ENCODE measurements around the gene JAK2. TPM values are rescaled to one million over a fixed set of nuclear protein-coding genes. Genes with fewer than 3 reads are reported as not detected.

Gene JAK2
- total RNA-seq, 3 donors from 2014 or later = 28.8 to 46.9 (median 35.4) TPM

DNA sequence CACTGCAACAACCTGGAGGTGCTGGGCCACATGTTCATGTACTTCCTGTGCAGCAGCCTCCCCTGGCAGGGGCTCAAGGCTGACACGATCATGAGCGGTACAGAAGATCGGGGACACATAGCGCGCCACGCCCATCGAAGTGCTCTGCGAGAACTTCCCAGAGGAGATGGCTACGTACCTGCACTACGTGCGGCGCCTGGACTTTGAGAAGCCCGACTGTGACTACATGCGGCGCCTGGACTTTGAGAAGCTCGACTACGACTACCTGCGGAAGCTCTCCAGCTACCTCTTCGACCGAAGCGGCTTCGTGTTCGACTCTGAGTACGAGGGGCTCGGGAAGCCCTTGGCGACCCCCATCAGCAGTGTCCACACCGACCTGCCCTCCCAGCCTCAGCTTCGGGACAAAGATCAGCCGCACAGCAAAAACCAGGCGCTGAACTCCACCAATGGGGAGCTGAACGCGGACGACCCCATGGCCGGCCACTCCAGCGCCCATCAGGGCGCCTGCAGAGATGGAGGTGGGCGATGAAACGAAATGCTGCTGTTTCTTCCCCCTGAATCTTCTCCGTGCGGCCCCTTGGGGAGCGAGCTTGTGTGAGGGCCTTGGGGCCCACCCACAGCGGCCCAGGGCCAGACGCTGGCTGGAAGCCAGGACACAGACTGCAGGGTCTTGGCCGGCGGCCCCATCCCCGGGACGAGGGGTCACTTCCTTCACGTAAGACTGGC is 56.5 kb downstream of the JAK2 start:
- TF ChIP-seq CTCF (IDR thresholded peaks at IDR 0.05) (no peak), POLR2AphosphoS5 (IDR thresholded peaks at IDR 0.05) (no peak), POLR2A (IDR thresholded peaks at IDR 0.05) (no peak)
- Histone ChIP-seq H3K4me3 (no peak overlapping the region), H3K4me1 (no peaks in the 10 kb centered on the region), H3K36me3 (peaks cover 6% of the 10 kb centered on the region), H3K27me3 (no peaks in the 10 kb centered on the region), H3K27ac (no peak overlapping the region), H3K9me3 (peaks cover 9 to 10% of the 10 kb centered on the region in 2 donors)
- intact Hi-C loops (cut with DNase I; ENCODE audit: low total_unique reads) = no loop called here
- no peak for DNase-seq (ENCODE audit: low spot score in 2 of 2)

- Histone ChIP-seq H3K27ac (no peak overlapping the region), H3K4me3 (no peak overlapping the region), H3K27me3 (no peaks in the 10 kb centered on the region), H3K4me1 (no peaks in the 10 kb centered on the region), H3K9me3 (peaks cover 9 to 10% of the 10 kb centered on the region in 2 donors), H3K36me3 (peaks cover 6% of the 10 kb centered on the region)
- TF ChIP-seq POLR2A (IDR thresholded peaks at IDR 0.05) (no peak), POLR2AphosphoS5 (IDR thresholded peaks at IDR 0.05) (no peak), CTCF (IDR thresholded peaks at IDR 0.05) (no peak)
- intact Hi-C loops (cut with DNase I; ENCODE audit: low total_unique reads) = no loop called here
- no peak for DNase-seq (ENCODE audit: low spot score in 2 of 2)
Measured at GRCh38 chr9:5042661-5043178, 57.6 kb downstream of the JAK2 start.

- H3K9me3 ChIP-seq = peaks cover 9 to 10% of the 10 kb centered on the region in 2 donors
- H3K27me3 ChIP-seq = no peaks in the 10 kb centered on the region
- intact Hi-C loops (cut with DNase I; ENCODE audit: low total_unique reads) = no loop called here
- H3K36me3 ChIP-seq = peaks cover 6% of the 10 kb centered on the region
- TF ChIP-seq CTCF (IDR thresholded peaks at IDR 0.05) (no peak), POLR2AphosphoS5 (IDR thresholded peaks at IDR 0.05) (no peak), POLR2A (IDR thresholded peaks at IDR 0.05) (no peak)
- H3K4me1 ChIP-seq = no peaks in the 10 kb centered on the region
- H3K27ac ChIP-seq = no peak overlapping the region
- no peak overlapping the region for H3K4me3 ChIP-seq
- DNase-seq (ENCODE audit: low spot score in 2 of 2) = no peak
Measured at GRCh38 chr9:5043381-5043780, 58.3 kb downstream of the JAK2 start.

GRCh38 chr9:5044160-5044559 is 59.1 kb downstream of the JAK2 start:
- DNase-seq (ENCODE audit: low spot score in 2 of 2) = no peak
- intact Hi-C loops (cut with DNase I; ENCODE audit: low total_unique reads) = no loop called here
- peaks cover 6% of the 10 kb centered on the region for H3K36me3 ChIP-seq
- no peak overlapping the region for H3K4me3 ChIP-seq
- no peaks in the 10 kb centered on the region for H3K27me3 ChIP-seq
- no peaks in the 10 kb centered on the region for H3K4me1 ChIP-seq
- TF ChIP-seq CTCF (IDR thresholded peaks at IDR 0.05) = no peak
- no peak overlapping the region for H3K27ac ChIP-seq
- peaks cover 9 to 10% of the 10 kb centered on the region in 2 donors for H3K9me3 ChIP-seq

DNA sequence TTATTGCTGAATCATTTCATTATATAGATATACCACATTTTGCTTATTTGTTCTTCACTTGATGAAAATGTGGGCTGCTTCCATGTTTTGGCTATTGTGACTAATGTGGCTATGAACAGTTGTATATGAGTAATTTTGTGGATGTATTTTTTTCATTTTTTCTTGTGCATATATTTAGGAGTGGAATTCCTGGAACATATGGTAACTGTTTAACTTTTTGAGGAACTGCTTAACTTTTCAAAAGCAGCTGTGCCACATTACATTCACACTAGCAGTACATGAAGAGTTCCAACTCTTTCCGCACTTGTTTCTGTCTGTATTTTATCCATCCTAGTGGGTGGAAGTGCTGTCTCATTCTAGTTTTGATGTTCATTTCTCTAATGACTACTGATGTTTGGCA is 67.8 kb downstream of the JAK2 start:
- H3K9me3 ChIP-seq = no peaks in the 10 kb centered on the region
- H3K27ac ChIP-seq = no peak overlapping the region
- no peak overlapping the region for H3K4me3 ChIP-seq
- intact Hi-C loops (cut with DNase I; ENCODE audit: low total_unique reads) = no loop called here
- H3K4me1 ChIP-seq = no peaks in the 10 kb centered on the region
- no peaks in the 10 kb centered on the region for H3K36me3 ChIP-seq
- DNase-seq (ENCODE audit: low spot score in 2 of 2) = no peak
- H3K27me3 ChIP-seq = no peaks in the 10 kb centered on the region
- TF ChIP-seq POLR2AphosphoS5 (IDR thresholded peaks at IDR 0.05) = no peak
- no peak for TF ChIP-seq CTCF (IDR thresholded peaks at IDR 0.05)
- TF ChIP-seq POLR2A (IDR thresholded peaks at IDR 0.05) = no peak
